IMR-90 (cell line): ENCODE results near the gene TFEB.

Experiments
- BHLHE40 ChIP-seq: fragments of 150-350 bp; IDR thresholded peaks from 2 replicates; pipeline ENCODE4 v1.6.1; 2016; ENCODE audit warnings: mild to moderate bottlenecking, low read depth, low read length
- CEBPB ChIP-seq: IDR thresholded peaks from 2 replicates; pipeline ENCODE4 v1.6.1; 2012; ENCODE audit warnings: low read depth, low read length, improper control_type of control experiment
- CTCF ChIP-seq: conservative IDR thresholded peaks from 2 replicates; pipeline ENCODE4 v1.5.1; 2012; ENCODE audit warnings: mild to moderate bottlenecking, low read depth, low read length, improper control_type of control experiment
- MAFK ChIP-seq: IDR thresholded peaks from 2 replicates; pipeline ENCODE4 v1.6.1; 2012; ENCODE audit warnings: low read depth, low read length, improper control_type of control experiment
- POLR2A ChIP-seq: IDR thresholded peaks from 2 replicates; pipeline ENCODE4 v1.6.1; 2012; ENCODE audit warnings: mild to moderate bottlenecking, low read depth, low read length
- RAD21 ChIP-seq: IDR thresholded peaks from 2 replicates; pipeline ENCODE4 v1.6.1; 2012; ENCODE audit warnings: low read length, improper control_type of control experiment

- no peak for TF ChIP-seq CTCF
- TF ChIP-seq CEBPB: no peak
- TF ChIP-seq POLR2A: no peak
- TF ChIP-seq RAD21: no peak
- no peak for TF ChIP-seq BHLHE40
- TF ChIP-seq MAFK: no peak
These were observed 100.8 kb downstream of the TFEB start for GRCh38 chr6:41634657-41635056.
